ENCODE measurements around the gene COX7A1.
"Not testable (repeated sequence)": the region's sequence is repeated elsewhere in the genome, so short reads cannot be mapped to it uniquely, and the experiment has no call there.

The COX7A1 gene

GRCh38 chr19:36152352-36153091, at the start of gene COX7A1:
TSS of gene COX7A1 (minus strand) at chr19:36152447. CDS start at chr19:36152407, 40 bp downstream.
- DNase-seq (ENCODE audit: low spot score): no peak

- DNase-seq (ENCODE audit: low spot score): no peak
Observed at GRCh38 chr19:36201684-36202083, 49.4 kb upstream of the COX7A1 start.

- DNase-seq (ENCODE audit: low spot score): peak; percentile 90
Observed at GRCh38 chr19:36198119-36198518, 45.9 kb upstream of the COX7A1 start.

- DNase-seq (ENCODE audit: low spot score): no peak
Observed at GRCh38 chr19:36196249-36196648, 44.0 kb upstream of the COX7A1 start.

GRCh38 chr19:36186722-36187121, 34.5 kb upstream of the COX7A1 start:
- DNase-seq (ENCODE audit: low spot score): not testable (repeated sequence)

- DNase-seq (ENCODE audit: low spot score): no peak
Observed at GRCh38 chr19:36183245-36183628, 31.0 kb upstream of the COX7A1 start.

- no peak for DNase-seq (ENCODE audit: low spot score)
Observed at GRCh38 chr19:36182612-36183244, 30.5 kb upstream of the COX7A1 start.

- DNase-seq (ENCODE audit: low spot score): not testable (repeated sequence)
Observed at GRCh38 chr19:36179077-36179476, 26.8 kb upstream of the COX7A1 start.

- not testable (repeated sequence) for DNase-seq (ENCODE audit: low spot score)
Observed at GRCh38 chr19:36173846-36174245, 21.6 kb upstream of the COX7A1 start.

- DNase-seq (ENCODE audit: low spot score): no peak
Observed at GRCh38 chr19:36172852-36173251, 20.6 kb upstream of the COX7A1 start.

- no peak for DNase-seq (ENCODE audit: low spot score)
Observed at GRCh38 chr19:36169084-36169760, 17.0 kb upstream of the COX7A1 start.

GRCh38 chr19:36163813-36164212, 11.6 kb upstream of the COX7A1 start:
- no peak for DNase-seq (ENCODE audit: low spot score)

- no peak for DNase-seq (ENCODE audit: low spot score)
Observed at GRCh38 chr19:36160821-36161596, 8.8 kb upstream of the COX7A1 start.

GRCh38 chr19:36153126-36153525, 879 bp upstream of the COX7A1 start:
- DNase-seq (ENCODE audit: low spot score): no peak

- DNase-seq (ENCODE audit: low spot score): no peak
Observed at GRCh38 chr19:36152019-36152351, 262 bp downstream of the COX7A1 start.

GRCh38 chr19:36151144-36152018, 866 bp downstream of the COX7A1 start:
- no peak for DNase-seq (ENCODE audit: low spot score)

- no peak for DNase-seq (ENCODE audit: low spot score)
Observed at GRCh38 chr19:36150586-36150985, 1.7 kb downstream of the COX7A1 start.

- DNase-seq (ENCODE audit: low spot score): no peak
Observed at GRCh38 chr19:36149673-36150406, 2.4 kb downstream of the COX7A1 start.

- DNase-seq (ENCODE audit: low spot score): no peak
Observed at GRCh38 chr19:36144624-36145023, 7.6 kb downstream of the COX7A1 start.

GRCh38 chr19:36142496-36142895, 9.8 kb downstream of the COX7A1 start:
- DNase-seq (ENCODE audit: low spot score): no peak

GRCh38 chr19:36142046-36142445, 10.2 kb downstream of the COX7A1 start:
- no peak for DNase-seq (ENCODE audit: low spot score)
